GM12878 (cell line): ENCODE measurements around the gene RAB12. TPM values are rescaled to one million over a fixed set of nuclear protein-coding genes. Genes with fewer than 3 reads are reported as not detected.

Source experiments
- ATAC-seq: fragments of 200-7000 bp; cut with Tn5 transposase; 3 replicates; pipeline ENCODE4 v1.9.1; 2020; ENCODE audit warnings: mild to moderate bottlenecking, moderate library complexity
- Bru-seq: library from RNA; stranded (reverse); fragments of 400-500 nt; gene quantifications from one replicate; lab custom pipeline; 2021; lab: Mats Ljungman, UMichigan
- BruChase-seq, 2 experiments: library from RNA; stranded (reverse); fragments of 400-500 nt; gene quantifications; one replicate each; lab custom pipeline; 2021; lab: Mats Ljungman, UMichigan
- BruUV-seq: library from RNA; stranded (reverse); fragments of 400-500 nt; replicated peaks from 2 replicates; lab custom pipeline; 2021; lab: Mats Ljungman, UMichigan
- CTCF ChIA-PET: fragments of 300-600 bp; sonication (Branson Sonifier 250); formaldehyde crosslinking; extraction: SDS; loops from one replicate; lab custom pipeline; 2021; ENCODE audit warnings: inconsistent platforms; lab: Yijun Ruan, JAX
- POLR2A ChIA-PET: fragments of 350-600 bp; formaldehyde crosslinking; extraction: SDS; loops from one replicate; lab custom pipeline; 2021; ENCODE audit warnings: inconsistent platforms; lab: Charles Lee
- RAD21 ChIA-PET: fragments of 300-600 bp; sonication (Branson Sonifier 250); formaldehyde crosslinking; loops from one replicate; lab custom pipeline; 2023; ENCODE audit warnings: antibody characterized with exemption; ENCODE audit not compliant: unreplicated experiment; lab: Charles Lee
- SMC1A ChIA-PET: fragments of 300-600 bp; sonication (Branson Sonifier 250); formaldehyde crosslinking; loops from one replicate; lab custom pipeline; 2023; ENCODE audit not compliant: unreplicated experiment, uncharacterized antibody; lab: Charles Lee
- DNase-seq: peaks from one replicate; pipeline ENCODE4 v3.0.0-alpha.2; 2011; ENCODE audit warnings: low read depth, low spot score
- FAIRE-seq: peaks from 3 replicates; lab custom pipeline; 2011; peaks lifted over from hg19 to GRCh38; lab: Jason Lieb, UNC
- H2AFZ ChIP-seq: 2 replicates; pipeline ENCODE4 v1.6.0; 2011; ENCODE audit warnings: low read depth, low read length, control low read depth; ENCODE audit not compliant: control insufficient read depth
- H3K27ac ChIP-seq: 2 replicates; pipeline ENCODE4 v1.5.1; 2011; ENCODE audit warnings: control low read depth; ENCODE audit not compliant: control insufficient read depth, insufficient read depth
- H3K27me3 ChIP-seq, 2 experiments: replicated peaks in 1 of 2; 2 replicates each; pipeline versions ENCODE4 v1.6.0 to v1.6.1; 2011; ENCODE audit warnings: low read length in 1 of 2; ENCODE audit not compliant: control insufficient read depth in 2 of 2, insufficient read depth in 2 of 2
- H3K36me3 ChIP-seq, 2 experiments: 2 replicates each; pipeline ENCODE4 v1.5.1; 2011; ENCODE audit warnings: low read length in 1 of 2; ENCODE audit not compliant: control insufficient read depth in 2 of 2, insufficient read depth in 2 of 2
- H3K4me1 ChIP-seq: 2 replicates; pipeline ENCODE4 v1.6.1; 2011; ENCODE audit warnings: mild to moderate bottlenecking, low read length, moderate library complexity, mixed read lengths; ENCODE audit not compliant: control insufficient read depth, insufficient read depth
- H3K4me2 ChIP-seq: 2 replicates; pipeline ENCODE4 v1.6.0; 2011; ENCODE audit warnings: control low read depth; ENCODE audit not compliant: control insufficient read depth, insufficient read depth
- H3K4me3 ChIP-seq: fragments of 200-600 bp; sonication (generic); 2 replicates; pipeline ENCODE4 v1.5.1; 2016
- H3K79me2 ChIP-seq: 2 replicates; pipeline ENCODE4 v1.6.0; 2011; ENCODE audit warnings: low read length; ENCODE audit not compliant: control insufficient read depth, insufficient read depth
- H3K9ac ChIP-seq: 2 replicates; pipeline ENCODE4 v1.8.0; 2011; ENCODE audit warnings: low read length, control low read depth, mixed read lengths; ENCODE audit not compliant: control insufficient read depth, insufficient read depth
- H3K9me3 ChIP-seq: replicated peaks from 3 replicates; pipeline ENCODE4 v1.5.1; 2011; ENCODE audit warnings: mild to moderate bottlenecking, low read length; ENCODE audit not compliant: control insufficient read depth, insufficient read depth
- H4K20me1 ChIP-seq: 2 replicates; pipeline ENCODE4 v1.6.0; 2011; ENCODE audit not compliant: control insufficient read depth, insufficient read depth
- ATF7 ChIP-seq: fragments of 450-650 bp; IDR thresholded peaks from 2 replicates; pipeline ENCODE4 v1.6.1; 2016; ENCODE audit warnings: low read depth, mild to moderate bottlenecking
- NR2C2 ChIP-seq: IDR thresholded peaks from 2 replicates; pipeline ENCODE4 v1.6.1; 2011; ENCODE audit warnings: borderline replicate concordance, low read depth; ENCODE audit not compliant: control insufficient read depth, insufficient read length
- RELA ChIP-seq: fragments of 450-650 bp; IDR thresholded peaks from 2 replicates; pipeline ENCODE4 v1.8.0; 2014; ENCODE audit warnings: borderline replicate concordance; ENCODE audit not compliant: partially characterized antibody
- RFX5 ChIP-seq: IDR thresholded peaks from 2 replicates; pipeline ENCODE4 v1.6.1; 2011; ENCODE audit warnings: low read depth, low read length, improper control_type of control experiment
- SIN3A ChIP-seq: IDR thresholded peaks from 2 replicates; pipeline ENCODE4 v1.6.1; 2012; ENCODE audit warnings: low read depth, low read length, improper control_type of control experiment
- SIX5 ChIP-seq: IDR thresholded peaks from 2 replicates; pipeline ENCODE4 v1.6.1; 2011; ENCODE audit warnings: mild to moderate bottlenecking, low read depth, low read length, moderate library complexity; ENCODE audit not compliant: severe bottlenecking
- SMC3 ChIP-seq: IDR thresholded peaks from 2 replicates; pipeline ENCODE4 v1.6.1; 2011; ENCODE audit warnings: low read length, improper control_type of control experiment, borderline replicate concordance
- WGBS: methylation state at CpG from one replicate; pipeline ENCODE4 v1.1.6; 2016; ENCODE audit warnings: low lambda C conversion rate; ENCODE audit not compliant: insufficient replicate concordance, insufficient coverage; ENCODE audit errors: missing lambda C conversion rate; 5-methylcytosine and 5-hydroxymethylcytosine counted together
- in situ Hi-C: fragments of 300-500 bp; cut with MboI; formaldehyde crosslinking; loops from 9 replicates; pipeline ENCODE4 v1.14.3; 2018; ENCODE audit warnings: mixed read lengths
- intact Hi-C: fragments of 100-400 bp; cut with micrococcal nuclease; formaldehyde crosslinking; loops from one replicate; pipeline ENCODE4 v1.14.2; 2022; ENCODE audit not compliant: unreplicated experiment
- long read RNA-seq, 2 experiments: library from polyadenylated mRNA; unstranded; transcript quantifications; one replicate each; pipeline ENCODE4 v2.0.0, GENCODE V29; 2019 to 2020
- polyA minus RNA-seq, 3 experiments: library from RNA; depleted of rRNA, polyadenylated mRNA; stranded (reverse); fragments of >200 nt; gene quantifications; 2 replicates each; pipeline ENCODE4 v1.2.3, GENCODE V29; 2011
- polyA plus RNA-seq, 11 experiments: library from polyadenylated mRNA; depleted of rRNA in 4 of 11; unstranded in 6 of 11; stranded (reverse) in 5 of 11; fragments of >200 nt; fragmentation: Nextera tagmentation in 4 of 11; fragmentation: Illumina TruSeq in 1 of 11; extraction: Ambion mirVana in 4 of 11; extraction: Trizol in 1 of 11; gene quantifications; 1 replicate in 1 of 11; 2 replicates in 10 of 11; pipeline versions ENCODE4 v1.2.1 to v1.2.3, GENCODE V29; 2011 to 2016; ENCODE audit warnings: inconsistent platforms in 2 of 11, missing spikeins in 2 of 11, low read depth in 1 of 11
- total RNA-seq, 4 experiments: library from RNA; depleted of rRNA in 3 of 4; stranded (reverse); fragments of >200 nt in 3 of 4; fragmentation: Illumina TruSeq in 1 of 4; extraction: Trizol in 1 of 4; gene quantifications; 2 replicates each; pipeline versions ENCODE4 v1.2.1 to v1.2.3, GENCODE V29; 2013 to 2021
- TF ChIP-seq, protein P1 (sequence below): fragments of 450-650 bp; IDR thresholded peaks from 2 replicates; pipeline ENCODE4 v1.6.1; 2016; ENCODE audit warnings: mild to moderate bottlenecking, moderate library complexity, borderline replicate concordance
- TF ChIP-seq, protein P2 (sequence below): fragments of 450-650 bp; IDR thresholded peaks from 2 replicates; pipeline ENCODE4 v1.6.1; 2018; ENCODE audit warnings: borderline replicate concordance, mild to moderate bottlenecking; ENCODE audit not compliant: partially characterized antibody

Gene RAB12, protein sequence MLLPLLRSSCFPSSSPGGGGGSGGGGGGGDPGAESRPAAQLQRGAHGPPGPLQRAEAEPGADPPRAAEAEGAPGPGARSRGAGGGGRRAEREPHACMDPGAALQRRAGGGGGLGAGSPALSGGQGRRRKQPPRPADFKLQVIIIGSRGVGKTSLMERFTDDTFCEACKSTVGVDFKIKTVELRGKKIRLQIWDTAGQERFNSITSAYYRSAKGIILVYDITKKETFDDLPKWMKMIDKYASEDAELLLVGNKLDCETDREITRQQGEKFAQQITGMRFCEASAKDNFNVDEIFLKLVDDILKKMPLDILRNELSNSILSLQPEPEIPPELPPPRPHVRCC
- 150 and 166 TPM in 2 replicates for total RNA-seq (2013; cell fraction: nucleolus; rRNA removed)
- total RNA-seq (2014; rRNA removed) = 16.9 and 20.1 TPM in 2 replicates
- 18.5 and 19.5 TPM in 2 replicates for total RNA-seq (2014; rRNA removed; fragmentation: Illumina TruSeq; extraction: Trizol)
- 13.0 and 13.5 TPM in 2 replicates for total RNA-seq (2021)
- 8.8 TPM for polyA plus RNA-seq (2011; ENCODE audit: low read depth)
- 29.8 and 52.8 TPM in 2 replicates for polyA plus RNA-seq (2011; rRNA removed)
- polyA plus RNA-seq (2011; cell fraction: cytosol; rRNA removed) = 5.7 and 7.9 TPM in 2 replicates
- 64.4 and 67.3 TPM in 2 replicates for polyA plus RNA-seq (2011; cell fraction: nucleus; rRNA removed)
- polyA plus RNA-seq (2012) = 15.3 and 18.3 TPM in 2 replicates
- 17.2 and 23.9 TPM in 2 replicates for polyA plus RNA-seq (2014; fragmentation: Illumina TruSeq; extraction: Trizol)
- polyA plus RNA-seq (2014; fragmentation: Nextera tagmentation; extraction: Ambion mirVana) = 1 to 10 TPM in 1 of 2 experiments, under 1 TPM in 1; 0.72 to 1.5 TPM
- 12.9 and 15.0 TPM in 2 replicates for polyA plus RNA-seq (2014; rRNA removed)
- polyA plus RNA-seq (2016; fragmentation: Nextera tagmentation; extraction: Ambion mirVana) = 1 to 10 TPM in 1 of 2 experiments, under 1 TPM in 1; 0.71 to 2.4 TPM
- 14.5 and 18.9 TPM in 2 replicates for polyA minus RNA-seq (2011; rRNA and poly(A)+ RNA removed)
- polyA minus RNA-seq (2011; cell fraction: cytosol; rRNA and poly(A)+ RNA removed) = 6.3 and 7.4 TPM in 2 replicates
- 24.9 and 26.2 TPM in 2 replicates for polyA minus RNA-seq (2011; cell fraction: nucleus; rRNA and poly(A)+ RNA removed)
- percentile 97 among the genes with signal in this experiment for Bru-seq, nascent RNA
- BruChase-seq, experiment 1, labeled RNA remaining after a 6-hour chase = percentile 96 among the genes with signal in this experiment
- percentile 96 among the genes with signal in this experiment for BruChase-seq, experiment 2, labeled RNA remaining after a 2-hour chase
- long read RNA-seq, experiment 1 = 0 reads
- long read RNA-seq, experiment 2, partial matches to known transcripts = 2 of 6 reads
- long read RNA-seq, experiment 2, other reads (novel, unspliced or antisense) = 4 of 6 reads

DNA sequence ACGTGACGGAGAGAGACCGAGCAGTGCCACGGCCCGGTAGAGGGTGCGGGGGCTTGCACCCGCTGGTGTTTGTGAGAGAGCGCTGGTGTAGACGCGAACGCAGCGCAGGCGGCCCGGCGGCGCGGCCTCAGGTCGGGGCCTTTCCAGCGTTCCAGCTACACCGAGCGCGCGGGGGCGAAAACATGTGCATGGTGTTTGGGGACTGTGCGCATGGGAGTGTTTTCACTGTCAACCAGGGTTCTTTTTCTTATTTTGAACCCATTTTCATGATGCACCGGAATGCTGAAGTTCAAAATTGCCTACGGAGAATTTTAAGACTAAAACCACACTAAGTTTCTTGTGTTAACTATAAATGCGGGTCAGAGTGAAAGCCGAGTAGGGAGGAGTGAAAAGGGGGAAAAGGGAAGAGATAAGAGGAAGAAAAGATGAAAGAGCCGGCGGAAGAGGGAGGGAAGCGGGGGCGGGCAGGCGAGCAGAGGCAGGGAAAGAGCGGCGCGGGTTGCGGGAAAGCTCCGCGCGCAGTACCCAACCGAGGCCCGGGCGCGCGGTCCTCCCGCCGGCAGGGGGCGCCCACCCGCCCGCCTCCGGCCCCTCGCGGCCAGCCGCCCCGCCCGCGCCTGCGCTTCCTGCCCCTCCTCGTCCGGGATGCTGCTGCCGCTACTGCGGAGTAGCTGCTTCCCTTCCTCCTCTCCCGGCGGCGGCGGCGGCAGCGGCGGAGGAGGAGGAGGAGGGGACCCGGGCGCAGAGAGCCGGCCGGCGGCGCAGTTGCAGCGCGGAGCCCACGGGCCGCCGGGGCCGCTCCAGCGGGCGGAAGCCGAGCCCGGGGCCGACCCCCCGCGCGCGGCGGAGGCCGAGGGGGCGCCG, at the start of gene RAB12:
Gene RAB12 (plus strand): TSS at position 643 of the 864 bp plus-strand sequence. CDS start 3 bp downstream, at position 646.
- Histone ChIP-seq H3K4me1 (peaks cover 31% of the 10 kb centered on the region), H3K27me3 (no peaks in the 10 kb centered on the region), H3K36me3 (peaks cover 0 to 5% of the 10 kb centered on the region in 2 experiments; a peak in 3 of 4 replicates), H3K4me2 (peak within 1 kb of the TSS; percentile 90), H3K9me3 (no peaks in the 10 kb centered on the region), H3K4me3 (peak within 1 kb of the TSS; percentile 99), H3K79me2 (peaks cover 46% of the 10 kb centered on the region), H3K27ac (peak within 1 kb of the TSS; percentile 77), H2AFZ (peak within 1 kb of the TSS; percentile 74), H3K9ac (peak within 1 kb of the TSS; percentile 95), H4K20me1 (peaks cover 10% of the 10 kb centered on the region)
- ChIA-PET POLR2A (interaction anchor here (0.6 kb wide), 2 partner anchors 622 to 1061 kb away, joined by 3 read pairs; no protein-coding TSS in a partner anchor), RAD21 (interaction anchor here (1.5 kb wide), 1 partner anchor 10 kb away, joined by 4 read pairs; no protein-coding TSS in a partner anchor), SMC1A (no interaction called here), CTCF (interaction anchor here (0.8 to 1.3 kb wide), 4 partner anchors 9 to 130 kb away, joined by 3 to 6 read pairs (median 3); no protein-coding TSS in a partner anchor)
- DNase-seq (no peak), FAIRE-seq (no peak), ATAC-seq (peak; percentile 65)
- BruUV-seq = no TSS peak
- WGBS = 36% methylated on average over 36 of the region's 95 CpGs
- in situ Hi-C loops = loop anchor here (10.0 to 25.0 kb wide), 2 partner anchors 654 to 1303 kb away; partner anchors contain the start of gene VAPA
- intact Hi-C loops = loop anchor here (10.0 kb wide), 1 partner anchor 536 kb away; no protein-coding TSS in a partner anchor
- TF ChIP-seq, protein P1, sequence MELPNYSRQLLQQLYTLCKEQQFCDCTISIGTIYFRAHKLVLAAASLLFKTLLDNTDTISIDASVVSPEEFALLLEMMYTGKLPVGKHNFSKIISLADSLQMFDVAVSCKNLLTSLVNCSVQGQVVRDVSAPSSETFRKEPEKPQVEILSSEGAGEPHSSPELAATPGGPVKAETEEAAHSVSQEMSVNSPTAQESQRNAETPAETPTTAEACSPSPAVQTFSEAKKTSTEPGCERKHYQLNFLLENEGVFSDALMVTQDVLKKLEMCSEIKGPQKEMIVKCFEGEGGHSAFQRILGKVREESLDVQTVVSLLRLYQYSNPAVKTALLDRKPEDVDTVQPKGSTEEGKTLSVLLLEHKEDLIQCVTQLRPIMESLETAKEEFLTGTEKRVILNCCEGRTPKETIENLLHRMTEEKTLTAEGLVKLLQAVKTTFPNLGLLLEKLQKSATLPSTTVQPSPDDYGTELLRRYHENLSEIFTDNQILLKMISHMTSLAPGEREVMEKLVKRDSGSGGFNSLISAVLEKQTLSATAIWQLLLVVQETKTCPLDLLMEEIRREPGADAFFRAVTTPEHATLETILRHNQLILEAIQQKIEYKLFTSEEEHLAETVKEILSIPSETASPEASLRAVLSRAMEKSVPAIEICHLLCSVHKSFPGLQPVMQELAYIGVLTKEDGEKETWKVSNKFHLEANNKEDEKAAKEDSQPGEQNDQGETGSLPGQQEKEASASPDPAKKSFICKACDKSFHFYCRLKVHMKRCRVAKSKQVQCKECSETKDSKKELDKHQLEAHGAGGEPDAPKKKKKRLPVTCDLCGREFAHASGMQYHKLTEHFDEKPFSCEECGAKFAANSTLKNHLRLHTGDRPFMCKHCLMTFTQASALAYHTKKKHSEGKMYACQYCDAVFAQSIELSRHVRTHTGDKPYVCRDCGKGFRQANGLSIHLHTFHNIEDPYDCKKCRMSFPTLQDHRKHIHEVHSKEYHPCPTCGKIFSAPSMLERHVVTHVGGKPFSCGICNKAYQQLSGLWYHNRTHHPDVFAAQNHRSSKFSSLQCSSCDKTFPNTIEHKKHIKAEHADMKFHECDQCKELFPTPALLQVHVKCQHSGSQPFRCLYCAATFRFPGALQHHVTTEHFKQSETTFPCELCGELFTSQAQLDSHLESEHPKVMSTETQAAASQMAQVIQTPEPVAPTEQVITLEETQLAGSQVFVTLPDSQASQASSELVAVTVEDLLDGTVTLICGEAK = no peak
- peak; percentile 38; the same call in 1 of the 2 replicates for TF ChIP-seq ATF7
- TF ChIP-seq RELA = peak; percentile 48
- TF ChIP-seq NR2C2 = no peak
- TF ChIP-seq, protein P2, sequence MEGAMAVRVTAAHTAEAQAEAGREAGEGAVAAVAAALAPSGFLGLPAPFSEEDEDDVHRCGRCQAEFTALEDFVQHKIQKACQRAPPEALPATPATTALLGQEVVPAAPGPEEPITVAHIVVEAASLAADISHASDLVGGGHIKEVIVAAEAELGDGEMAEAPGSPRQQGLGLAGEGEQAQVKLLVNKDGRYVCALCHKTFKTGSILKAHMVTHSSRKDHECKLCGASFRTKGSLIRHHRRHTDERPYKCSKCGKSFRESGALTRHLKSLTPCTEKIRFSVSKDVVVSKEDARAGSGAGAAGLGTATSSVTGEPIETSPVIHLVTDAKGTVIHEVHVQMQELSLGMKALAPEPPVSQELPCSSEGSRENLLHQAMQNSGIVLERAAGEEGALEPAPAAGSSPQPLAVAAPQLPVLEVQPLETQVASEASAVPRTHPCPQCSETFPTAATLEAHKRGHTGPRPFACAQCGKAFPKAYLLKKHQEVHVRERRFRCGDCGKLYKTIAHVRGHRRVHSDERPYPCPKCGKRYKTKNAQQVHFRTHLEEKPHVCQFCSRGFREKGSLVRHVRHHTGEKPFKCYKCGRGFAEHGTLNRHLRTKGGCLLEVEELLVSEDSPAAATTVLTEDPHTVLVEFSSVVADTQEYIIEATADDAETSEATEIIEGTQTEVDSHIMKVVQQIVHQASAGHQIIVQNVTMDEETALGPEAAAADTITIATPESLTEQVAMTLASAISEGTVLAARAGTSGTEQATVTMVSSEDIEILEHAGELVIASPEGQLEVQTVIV = no peak
- TF ChIP-seq SMC3 = no peak
- TF ChIP-seq SIX5 = no peak
- TF ChIP-seq RFX5 = no peak
- TF ChIP-seq SIN3A = no peak
